HS-27A (cell line): ENCODE data around the gene BET1L.
"Not testable (repeated sequence)": the region's sequence is repeated elsewhere in the genome, so short reads cannot be mapped to it uniquely, and the experiment has no call there.

Experiments
- DNase-seq: peaks from one replicate; pipeline ENCODE4 v3.0.0-alpha.2; 2012; ENCODE audit warnings: low read depth, missing footprints

The BET1L gene

DNA sequence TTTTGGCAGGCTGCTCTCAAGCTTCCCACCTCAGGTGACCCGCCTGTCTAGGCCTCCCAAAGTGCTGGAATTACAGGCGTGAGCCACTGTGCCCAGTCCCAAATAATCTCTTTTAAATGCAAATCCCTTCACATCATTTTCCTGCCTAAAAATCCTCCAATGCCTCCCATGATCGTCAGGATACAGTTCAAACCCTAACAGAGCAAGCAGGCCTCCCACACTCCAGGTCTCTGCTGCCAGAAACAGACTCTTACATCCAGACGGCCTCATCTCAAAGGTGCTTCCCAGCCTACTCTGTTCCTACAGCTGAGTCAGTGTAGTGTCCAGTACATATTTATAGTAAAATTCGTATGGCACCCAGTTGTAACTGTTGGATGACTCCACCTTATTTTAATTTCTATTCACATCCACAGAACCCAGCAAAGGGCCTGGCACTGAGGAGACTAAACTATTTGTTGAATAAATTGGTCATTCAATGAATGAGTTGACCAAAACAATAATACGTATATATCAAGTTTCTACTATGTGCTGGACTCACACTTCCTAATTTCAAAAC, 20.7 kb upstream of the BET1L start:
- no peak for DNase-seq

DNA sequence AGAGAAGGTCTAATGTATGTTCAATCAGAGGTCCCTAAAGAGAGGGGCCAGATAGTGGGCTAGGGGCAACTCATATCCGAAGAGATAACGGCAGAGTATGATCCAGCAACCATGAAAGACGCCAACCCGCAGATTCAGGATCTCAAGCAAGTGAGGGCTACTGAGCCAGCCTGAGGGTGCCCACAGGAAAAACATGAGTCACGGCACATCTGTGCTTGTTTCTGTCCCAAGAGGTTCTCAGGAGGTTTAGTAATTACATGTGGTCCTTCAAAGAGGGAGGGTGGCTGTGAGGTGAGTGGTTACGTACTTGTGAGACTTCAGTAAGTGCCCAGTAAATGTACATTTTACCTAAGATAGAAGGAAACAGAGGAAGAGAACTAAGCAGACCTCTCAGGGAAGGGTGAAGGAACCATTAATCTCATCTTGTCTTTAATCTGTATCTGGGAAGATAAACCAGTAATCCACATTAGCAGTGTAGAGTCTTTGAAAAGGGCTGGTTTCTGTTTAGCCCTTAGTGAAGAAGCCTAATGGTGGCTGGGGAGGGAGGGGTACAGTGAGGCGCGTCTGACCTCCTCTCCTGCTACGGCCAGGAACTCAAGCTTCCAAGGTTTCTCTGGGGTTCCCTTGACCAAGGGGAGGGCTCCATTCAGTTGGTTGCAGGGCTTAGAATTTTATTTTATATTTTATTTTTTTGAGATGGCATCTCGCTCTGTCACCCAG, 18.7 kb upstream of the BET1L start:
- no peak for DNase-seq

DNA sequence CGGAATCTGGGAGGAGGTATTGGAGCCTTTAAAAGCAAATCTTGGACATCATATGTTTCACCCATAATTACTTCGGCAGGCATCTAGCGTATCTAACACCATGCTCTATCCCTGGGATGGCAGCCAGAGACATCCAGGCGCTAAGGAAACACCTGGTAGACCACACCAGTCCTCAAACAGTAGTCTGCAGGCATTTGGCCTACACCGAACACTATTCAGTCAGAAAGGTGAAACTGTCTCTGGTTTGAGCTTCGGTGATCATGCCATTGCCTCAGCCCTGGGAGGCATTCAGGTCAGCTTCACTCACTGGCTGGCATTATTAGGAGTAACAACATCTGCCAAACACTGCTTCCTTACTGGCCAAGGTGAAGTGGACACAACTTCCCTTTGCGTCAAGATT, 17.2 kb upstream of the BET1L start:
- no peak for DNase-seq

DNA sequence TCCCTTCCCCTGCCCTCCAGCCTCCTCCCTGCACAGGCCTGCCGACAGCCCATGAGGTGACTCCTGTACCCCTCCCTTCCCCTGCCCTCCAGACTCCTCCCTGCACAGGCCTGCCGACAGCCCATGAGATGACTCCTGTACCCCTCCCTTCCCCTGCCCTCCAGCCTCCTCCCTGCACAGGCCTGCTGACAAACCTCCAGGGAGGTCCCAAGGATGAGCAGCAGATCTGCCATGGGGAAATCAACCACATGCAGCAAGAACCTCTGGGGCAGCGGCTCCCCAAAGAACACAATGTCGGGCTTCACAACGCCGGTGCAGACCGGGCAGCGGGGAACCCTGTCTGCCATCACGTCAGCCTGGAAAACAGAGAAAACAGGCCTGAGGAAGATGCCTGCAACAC, 16.7 kb upstream of the BET1L start:
- DNase-seq: no peak

GRCh38 chr11:223026-223789, 16.0 kb upstream of the BET1L start:
- DNase-seq: no peak

DNA sequence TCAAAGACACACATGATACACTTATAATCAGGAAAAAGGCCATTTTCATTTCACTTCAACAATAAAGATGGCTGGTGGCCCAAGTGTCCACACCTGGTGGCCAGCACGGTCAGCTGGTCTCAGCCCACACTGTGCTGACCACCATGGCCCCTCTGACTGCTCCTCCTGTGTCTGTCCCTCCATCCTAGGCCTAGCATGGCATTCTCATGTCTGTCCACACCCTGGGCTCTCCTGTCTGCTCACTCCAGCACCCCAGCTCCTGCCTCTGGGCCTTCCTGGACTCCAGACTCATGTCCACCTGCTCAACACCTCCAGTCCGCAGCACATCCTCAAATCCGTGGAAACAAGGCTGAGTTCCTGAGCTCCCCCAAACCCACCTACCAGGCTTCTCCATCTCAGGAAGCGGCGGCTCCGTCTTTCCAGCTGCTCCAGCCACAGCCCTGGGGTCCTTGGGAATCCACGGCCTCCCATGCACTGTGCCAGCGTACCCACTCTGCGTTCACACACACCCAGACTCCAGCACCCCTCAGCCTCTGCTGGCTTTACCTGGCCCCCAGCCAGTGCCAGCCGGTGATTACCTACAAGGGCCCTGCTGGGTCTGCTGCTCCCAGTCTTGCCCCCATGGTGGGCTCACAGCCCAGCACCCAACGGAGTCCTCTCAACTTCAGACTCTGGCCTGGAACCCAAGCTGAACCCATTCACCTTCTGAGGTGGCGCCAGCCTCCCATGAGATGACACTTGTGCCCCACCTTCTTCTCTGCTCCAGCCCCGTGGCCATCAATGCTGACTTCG, 15.0 kb upstream of the BET1L start:
- DNase-seq: no peak

DNA sequence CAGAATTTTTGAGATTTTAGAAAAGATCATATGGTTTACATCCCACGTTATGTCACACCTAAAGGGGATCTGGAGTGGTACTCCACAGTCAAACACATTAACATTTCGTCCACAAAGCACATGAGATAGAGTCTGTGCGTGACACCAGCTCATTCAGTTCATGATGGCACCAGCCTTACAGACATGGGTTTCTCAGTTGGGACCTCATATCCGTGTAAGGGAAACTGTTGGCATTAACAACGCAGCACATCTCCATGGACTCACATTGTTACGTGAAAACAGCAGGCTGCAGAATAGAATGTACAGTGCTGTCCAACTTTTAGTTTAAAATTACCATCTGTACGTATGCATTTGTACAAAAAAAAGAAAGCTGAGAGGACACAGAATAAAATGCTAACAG, 14.3 kb upstream of the BET1L start:
- DNase-seq: no peak

- not testable (repeated sequence) for DNase-seq
Observed at GRCh38 chr11:220641-221215, 13.5 kb upstream of the BET1L start.

DNA sequence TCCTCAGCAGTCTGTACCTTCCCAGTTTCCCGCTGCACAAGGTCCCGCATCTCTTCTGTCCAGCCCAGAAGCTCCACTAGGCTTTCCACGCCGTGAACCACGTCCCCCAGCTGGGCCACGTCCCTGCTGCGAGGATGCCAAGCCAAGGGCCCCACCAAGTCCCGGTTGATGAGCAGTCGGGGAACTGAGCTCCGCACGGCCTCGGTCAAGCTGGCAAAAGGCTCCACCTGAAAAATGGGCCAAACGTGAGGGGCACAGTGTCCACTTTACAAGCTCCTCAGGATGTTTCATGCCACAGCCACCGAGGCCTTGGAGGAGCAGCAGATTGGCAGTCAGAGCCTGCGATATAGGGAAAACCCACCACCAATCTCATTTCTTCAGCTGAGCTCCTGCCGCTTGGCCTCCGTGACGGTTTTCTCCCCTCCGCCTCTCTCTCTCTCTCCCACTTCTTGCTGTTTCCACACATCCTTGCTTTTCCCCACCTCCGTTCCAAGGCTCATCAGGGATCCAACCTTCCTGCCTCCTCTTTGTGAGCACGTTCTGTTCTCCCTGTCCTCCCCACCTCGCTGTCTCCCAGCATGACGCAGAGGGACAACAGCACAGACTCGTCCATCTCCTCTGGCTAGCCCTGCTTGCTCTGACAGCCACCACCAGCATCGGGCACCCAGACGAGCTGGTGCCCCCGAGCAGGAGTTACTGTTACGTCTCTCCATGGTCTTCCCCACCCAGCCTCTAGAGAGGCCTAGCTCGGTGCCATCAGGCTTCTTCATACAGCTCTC, 11.8 kb upstream of the BET1L start:
- no peak for DNase-seq

DNA sequence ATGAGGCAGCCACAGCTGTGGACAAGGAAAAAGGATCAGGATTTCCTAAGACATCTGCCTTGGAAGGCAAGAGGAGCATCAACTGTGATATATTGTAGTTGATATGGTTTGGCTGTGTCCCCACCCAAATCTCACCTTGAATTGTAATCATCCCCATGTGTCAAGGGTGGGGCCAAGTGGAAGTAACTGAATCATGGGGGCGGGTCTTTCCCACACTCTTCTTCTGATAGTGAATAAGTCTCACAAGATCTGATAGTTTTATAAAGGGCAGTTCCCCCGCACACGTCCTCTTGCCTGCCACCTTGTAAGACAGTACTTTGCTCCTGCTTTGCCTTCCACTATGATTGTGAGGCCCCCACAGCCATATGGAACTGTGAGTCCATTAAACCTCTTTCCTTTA, 10.5 kb upstream of the BET1L start:
- no peak for DNase-seq

DNA sequence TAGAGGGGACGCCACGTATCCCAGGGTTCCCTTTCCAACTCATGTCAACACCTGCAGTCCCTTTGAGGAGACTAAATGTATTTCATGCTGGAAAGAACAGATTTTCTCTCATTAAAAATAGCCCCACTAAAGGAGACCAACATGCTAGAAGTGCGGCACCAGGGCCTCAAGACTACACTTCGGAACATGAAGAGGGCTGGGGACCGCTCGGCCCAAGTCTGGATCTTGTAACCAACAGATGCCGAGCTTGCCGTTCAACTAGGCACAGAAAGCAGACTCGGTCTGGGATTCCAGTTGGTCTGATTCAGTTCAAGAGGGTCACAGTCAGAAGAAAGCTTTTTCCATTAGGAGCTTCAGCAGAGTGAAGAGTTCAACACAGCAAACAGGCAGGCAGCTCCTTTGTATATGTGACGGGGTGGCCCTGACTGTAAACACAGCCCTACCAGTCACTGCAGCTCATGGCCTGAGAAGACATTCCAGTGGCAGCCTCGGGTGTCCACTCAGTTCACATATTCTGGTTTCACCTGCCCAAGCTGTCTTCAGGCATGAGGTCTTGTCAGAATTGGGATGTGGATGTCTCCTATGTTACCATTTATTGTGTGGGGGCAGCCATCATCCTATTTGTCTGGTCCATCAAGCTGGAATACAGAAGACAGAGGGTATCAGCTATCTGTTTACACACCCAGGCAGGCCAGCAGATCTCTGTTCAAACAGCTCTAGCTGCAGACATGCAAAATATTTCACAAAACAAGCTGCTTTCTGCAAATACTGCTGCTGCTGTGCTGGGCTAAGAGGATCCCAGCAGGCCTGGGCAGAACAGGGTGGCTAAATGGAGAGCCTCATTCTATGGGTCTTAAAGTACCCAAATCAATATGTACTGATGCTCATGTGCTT, 9.1 kb upstream of the BET1L start:
- no peak for DNase-seq

DNA sequence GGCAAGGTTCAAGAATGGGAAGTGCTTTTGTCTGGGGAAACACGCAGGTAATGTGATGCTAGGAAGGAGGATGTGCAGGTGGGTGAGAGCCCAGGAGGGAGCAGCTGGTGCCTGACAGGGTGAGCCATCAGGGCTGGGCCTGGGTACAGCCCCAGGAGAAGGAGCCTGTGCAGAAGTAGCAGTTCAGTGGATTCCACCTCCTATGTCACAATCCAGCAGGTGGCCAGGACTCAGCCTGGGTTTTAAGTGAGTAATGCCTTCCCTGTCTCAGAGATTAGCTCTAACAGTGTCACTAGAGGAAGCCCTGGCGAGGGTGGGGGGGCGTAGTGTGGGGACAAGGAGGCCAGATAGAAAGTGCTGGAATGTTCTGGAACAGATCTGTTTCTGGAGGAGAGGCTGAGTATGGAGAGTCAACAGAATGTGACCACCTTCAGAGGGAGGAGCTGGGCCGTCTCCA, 8.4 kb upstream of the BET1L start:
- DNase-seq: no peak

GRCh38 chr11:214083-214482, 6.9 kb upstream of the BET1L start:
- no peak for DNase-seq

DNA sequence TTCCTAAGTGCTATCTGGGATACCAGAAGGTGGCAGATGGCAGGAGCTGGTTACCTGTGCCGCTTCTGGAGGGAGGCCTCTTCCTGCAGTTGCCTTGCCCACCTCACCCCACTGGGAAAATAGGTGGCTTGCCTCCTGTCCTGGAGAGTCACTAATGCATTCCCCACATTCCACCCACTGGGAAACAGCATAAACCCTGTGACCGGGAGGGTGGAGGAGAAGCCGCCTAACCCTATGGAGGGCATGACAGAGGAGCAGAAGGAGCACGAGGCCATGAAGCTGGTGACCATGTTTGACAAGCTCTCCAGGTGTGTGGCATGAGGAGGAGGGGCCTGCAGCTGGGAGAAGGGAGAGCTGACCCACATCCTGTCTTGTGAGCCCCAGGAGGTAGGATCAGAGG, 5.9 kb upstream of the BET1L start:
- DNase-seq: no peak

DNA sequence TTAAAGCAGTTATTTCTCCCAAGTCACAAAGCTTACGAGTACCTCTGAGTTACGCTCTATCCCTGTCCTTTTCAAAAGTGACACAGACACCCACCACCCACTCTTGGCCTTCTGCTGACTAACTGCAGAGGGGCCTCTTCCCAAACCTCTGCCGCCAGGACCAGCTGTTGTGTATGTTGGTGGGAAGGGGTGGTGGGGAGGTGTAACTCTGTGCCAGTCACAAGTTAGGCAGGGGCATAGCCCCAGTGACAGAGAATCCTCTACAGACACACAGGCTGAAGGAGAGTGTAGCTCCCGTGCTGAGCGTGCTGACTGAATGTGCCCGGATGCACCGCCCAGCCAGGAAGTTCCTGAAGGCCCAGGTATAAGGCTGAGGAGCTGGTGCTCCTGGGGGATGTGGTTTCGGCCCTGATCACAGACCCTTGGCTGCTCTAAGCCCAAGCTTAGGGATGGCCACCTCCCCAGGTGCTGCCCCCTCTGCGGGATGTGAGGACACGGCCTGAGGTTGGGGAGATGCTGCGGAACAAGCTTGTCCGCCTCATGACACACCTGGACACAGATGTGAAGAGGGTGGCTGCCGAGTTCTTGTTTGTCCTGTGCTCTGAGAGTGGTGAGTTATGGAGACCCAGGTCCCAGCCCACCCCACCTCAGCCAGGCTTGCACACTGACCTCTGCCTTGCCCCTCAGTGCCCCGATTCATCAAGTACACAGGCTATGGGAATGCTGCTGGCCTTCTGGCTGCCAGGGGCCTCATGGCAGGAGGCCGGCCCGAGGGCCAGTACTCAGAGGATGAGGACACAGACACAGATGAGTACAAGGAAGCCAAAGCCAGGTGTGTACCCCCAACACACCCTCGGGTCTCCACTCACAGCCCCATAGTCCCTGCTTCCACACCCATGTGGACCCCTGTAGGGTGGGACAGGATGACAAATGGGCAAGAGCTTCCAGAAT, 5.2 kb upstream of the BET1L start:
- DNase-seq: no peak

DNA sequence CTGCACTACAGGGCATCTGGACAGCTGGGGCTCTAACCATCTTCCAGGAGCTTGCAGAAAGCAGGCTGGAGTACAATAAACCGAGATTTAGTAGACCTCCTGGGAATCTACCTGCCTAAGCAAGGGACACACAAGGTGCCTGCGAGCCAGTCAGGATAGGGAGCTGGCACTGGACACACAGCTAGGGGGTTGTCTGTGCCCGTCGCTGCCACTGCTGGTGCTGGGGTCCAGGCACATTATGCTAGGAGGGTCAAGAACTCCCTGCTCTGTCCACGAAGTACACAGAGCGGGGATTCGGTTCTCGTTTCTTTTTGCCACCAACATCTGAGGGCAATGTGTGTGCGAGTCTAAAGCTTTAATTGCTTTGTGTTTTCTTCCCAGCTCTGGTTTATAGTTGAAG, 4.5 kb upstream of the BET1L start:
- no peak for DNase-seq

GRCh38 chr11:211295-211694, 4.1 kb upstream of the BET1L start:
- no peak for DNase-seq

- no peak for DNase-seq
Observed at GRCh38 chr11:210803-211180, 3.6 kb upstream of the BET1L start.

DNA sequence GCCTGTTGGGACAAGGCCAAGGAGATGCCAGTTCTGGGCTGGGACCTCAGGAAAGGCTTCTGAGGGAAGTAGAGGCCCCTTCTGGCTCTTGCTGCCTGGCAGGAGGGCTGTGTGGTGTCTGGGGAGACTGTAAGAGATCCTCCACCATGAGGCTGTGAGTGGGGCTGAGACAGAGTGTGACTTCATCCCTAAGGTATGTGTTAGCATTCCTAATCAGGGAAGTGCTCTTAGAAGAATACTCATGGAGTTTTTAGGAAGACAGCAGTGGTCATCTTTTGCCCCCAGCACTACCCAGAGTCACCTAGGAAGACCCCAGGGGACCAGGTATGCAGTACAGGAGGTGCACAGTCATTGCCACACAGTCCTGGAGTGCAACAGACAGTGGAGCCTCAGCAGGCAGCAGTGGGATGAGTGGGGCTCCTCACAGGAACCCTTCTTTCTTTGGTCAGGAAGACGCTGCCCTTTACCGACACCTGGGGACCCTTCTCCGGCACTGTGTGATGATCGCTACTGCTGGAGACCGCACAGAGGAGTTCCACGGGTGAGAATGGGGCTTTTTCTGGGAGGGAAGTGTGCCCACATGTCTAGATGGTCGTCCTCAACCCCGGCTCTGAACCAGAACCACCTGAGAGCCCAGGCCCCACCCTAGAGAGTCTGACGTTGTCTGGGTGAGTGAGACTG, 3.1 kb upstream of the BET1L start:
- DNase-seq: no peak
